NB4 (cell line): Measurements from ENCODE around the gene ARMC9.

Experiments
- DNase-seq: peaks from one replicate; pipeline ENCODE4 v3.0.0; 2010; ENCODE audit warnings: low read depth
- H3K4me3 ChIP-seq: one replicate; pipeline ENCODE4 v1.5.1; 2011; ENCODE audit warnings: mild to moderate bottlenecking, low read depth, low read length, moderate library complexity
- MYC ChIP-seq: IDR thresholded peaks from 2 replicates; pipeline ENCODE4 v1.6.1; 2011; ENCODE audit warnings: low read depth, low read length
- POLR2A ChIP-seq: IDR thresholded peaks from 2 replicates; pipeline ENCODE4 v1.6.1; 2011; ENCODE audit warnings: mild to moderate bottlenecking; ENCODE audit not compliant: insufficient read length; ENCODE audit errors: extremely low read depth
- TF ChIP-seq, protein P1 (sequence below): IDR thresholded peaks from 2 replicates; pipeline ENCODE4 v1.6.1; 2011; ENCODE audit warnings: low read depth, low read length
- TF ChIP-seq, protein P2 (sequence below): IDR thresholded peaks from one replicate; pipeline ENCODE4 v1.5.1; 2012; ENCODE audit warnings: low read depth, low read length

Gene ARMC9

DNA sequence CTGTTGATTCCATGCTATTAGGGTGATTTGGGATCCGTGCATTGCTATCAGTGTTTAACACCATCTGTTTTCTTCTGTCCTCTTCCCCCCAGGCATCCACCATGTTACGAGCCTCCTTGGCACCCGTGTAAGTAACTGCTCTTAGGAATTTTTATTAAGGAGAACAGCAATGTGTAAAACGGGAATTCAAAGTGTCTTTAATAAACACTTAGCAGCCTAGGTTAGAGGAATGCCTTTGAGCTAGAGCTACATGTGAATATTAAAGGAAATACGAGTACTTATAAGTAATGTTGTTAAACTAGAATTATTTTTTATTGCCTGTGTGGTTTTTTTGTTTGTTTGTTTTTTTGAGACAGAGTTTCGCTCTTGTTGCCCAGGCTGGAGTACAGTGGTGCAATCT, 58.1 kb downstream of the ARMC9 start:
- H3K4me3 ChIP-seq, result no peak overlapping the region
- TF ChIP-seq, protein P1, sequence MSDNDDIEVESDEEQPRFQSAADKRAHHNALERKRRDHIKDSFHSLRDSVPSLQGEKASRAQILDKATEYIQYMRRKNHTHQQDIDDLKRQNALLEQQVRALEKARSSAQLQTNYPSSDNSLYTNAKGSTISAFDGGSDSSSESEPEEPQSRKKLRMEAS, result no peak
- TF ChIP-seq, protein P2, sequence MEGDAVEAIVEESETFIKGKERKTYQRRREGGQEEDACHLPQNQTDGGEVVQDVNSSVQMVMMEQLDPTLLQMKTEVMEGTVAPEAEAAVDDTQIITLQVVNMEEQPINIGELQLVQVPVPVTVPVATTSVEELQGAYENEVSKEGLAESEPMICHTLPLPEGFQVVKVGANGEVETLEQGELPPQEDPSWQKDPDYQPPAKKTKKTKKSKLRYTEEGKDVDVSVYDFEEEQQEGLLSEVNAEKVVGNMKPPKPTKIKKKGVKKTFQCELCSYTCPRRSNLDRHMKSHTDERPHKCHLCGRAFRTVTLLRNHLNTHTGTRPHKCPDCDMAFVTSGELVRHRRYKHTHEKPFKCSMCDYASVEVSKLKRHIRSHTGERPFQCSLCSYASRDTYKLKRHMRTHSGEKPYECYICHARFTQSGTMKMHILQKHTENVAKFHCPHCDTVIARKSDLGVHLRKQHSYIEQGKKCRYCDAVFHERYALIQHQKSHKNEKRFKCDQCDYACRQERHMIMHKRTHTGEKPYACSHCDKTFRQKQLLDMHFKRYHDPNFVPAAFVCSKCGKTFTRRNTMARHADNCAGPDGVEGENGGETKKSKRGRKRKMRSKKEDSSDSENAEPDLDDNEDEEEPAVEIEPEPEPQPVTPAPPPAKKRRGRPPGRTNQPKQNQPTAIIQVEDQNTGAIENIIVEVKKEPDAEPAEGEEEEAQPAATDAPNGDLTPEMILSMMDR, result no peak
- TF ChIP-seq MYC (no peak), POLR2A (no peak)
- no peak for DNase-seq

DNA sequence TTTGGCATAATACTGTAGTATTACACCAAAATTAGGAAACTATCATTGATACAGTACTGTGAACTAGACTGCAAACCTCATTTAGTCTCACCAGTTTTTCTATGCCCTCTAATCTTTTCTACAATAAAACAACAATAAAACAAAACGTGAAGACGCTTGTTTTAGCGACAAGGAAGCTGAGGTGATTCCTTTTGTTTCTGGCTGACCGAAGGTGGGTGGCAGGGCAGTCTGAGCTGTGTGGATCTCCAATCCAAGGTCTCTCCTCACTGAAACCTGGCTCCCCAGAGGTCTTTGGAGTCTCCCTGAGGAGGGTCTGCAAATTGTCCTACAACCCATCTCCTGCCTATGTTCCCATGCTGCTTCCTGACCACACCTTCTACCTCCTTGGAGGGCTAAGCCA, 59.3 kb downstream of the ARMC9 start:
- no peak for DNase-seq
- TF ChIP-seq, protein P2, result no peak
- no peak for TF ChIP-seq POLR2A
- TF ChIP-seq MYC, result no peak
- TF ChIP-seq, protein P1, result no peak
- no peak overlapping the region for H3K4me3 ChIP-seq

DNA sequence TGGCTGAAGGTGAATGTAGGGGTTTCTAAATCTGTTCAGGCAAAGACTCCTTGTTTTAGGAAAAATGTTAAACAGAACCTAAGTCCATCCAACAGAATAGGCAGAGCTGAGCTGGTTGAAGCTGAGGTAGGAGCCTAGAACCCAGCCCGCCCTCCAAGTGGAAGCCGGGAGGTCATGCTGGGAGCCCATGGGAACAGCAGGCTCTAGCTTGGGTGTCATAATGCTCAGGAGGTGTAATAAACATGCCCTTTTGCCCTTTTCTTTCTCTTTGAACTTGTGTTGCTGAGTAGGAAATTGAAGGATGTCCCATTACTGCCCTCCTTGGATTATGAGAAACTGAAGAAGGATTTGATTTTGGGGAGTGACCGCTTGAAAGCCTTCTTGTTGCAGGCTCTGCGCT, 60.3 kb downstream of the ARMC9 start:
- TF ChIP-seq MYC, result no peak
- TF ChIP-seq, protein P1, result no peak
- TF ChIP-seq, protein P2, result no peak
- TF ChIP-seq POLR2A, result no peak
- no peak overlapping the region for H3K4me3 ChIP-seq
- no peak for DNase-seq

DNA sequence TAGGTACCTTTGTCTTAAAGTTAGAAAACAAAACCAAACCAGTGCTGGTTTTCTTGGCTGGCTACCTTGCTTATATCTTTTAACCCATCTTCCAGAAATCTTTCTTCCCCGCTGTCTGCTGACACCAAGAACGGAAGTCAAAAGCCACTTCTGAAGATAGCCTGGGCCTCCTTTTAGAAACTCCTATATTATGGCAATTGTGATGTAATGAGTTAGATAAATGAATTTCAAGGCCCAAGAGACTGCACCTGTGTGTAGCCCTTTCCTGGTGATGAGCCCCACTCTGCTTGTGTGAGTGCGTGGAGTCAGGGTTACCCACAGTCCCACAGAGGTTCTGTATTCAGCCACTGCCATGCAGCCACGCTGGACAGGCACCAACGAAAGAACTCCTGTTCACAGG, 60.7 kb downstream of the ARMC9 start:
- H3K4me3 ChIP-seq, result no peak overlapping the region
- no peak for DNase-seq
- TF ChIP-seq MYC, result no peak
- TF ChIP-seq, protein P1, result no peak
- TF ChIP-seq POLR2A, result no peak
- TF ChIP-seq, protein P2, result no peak

DNA sequence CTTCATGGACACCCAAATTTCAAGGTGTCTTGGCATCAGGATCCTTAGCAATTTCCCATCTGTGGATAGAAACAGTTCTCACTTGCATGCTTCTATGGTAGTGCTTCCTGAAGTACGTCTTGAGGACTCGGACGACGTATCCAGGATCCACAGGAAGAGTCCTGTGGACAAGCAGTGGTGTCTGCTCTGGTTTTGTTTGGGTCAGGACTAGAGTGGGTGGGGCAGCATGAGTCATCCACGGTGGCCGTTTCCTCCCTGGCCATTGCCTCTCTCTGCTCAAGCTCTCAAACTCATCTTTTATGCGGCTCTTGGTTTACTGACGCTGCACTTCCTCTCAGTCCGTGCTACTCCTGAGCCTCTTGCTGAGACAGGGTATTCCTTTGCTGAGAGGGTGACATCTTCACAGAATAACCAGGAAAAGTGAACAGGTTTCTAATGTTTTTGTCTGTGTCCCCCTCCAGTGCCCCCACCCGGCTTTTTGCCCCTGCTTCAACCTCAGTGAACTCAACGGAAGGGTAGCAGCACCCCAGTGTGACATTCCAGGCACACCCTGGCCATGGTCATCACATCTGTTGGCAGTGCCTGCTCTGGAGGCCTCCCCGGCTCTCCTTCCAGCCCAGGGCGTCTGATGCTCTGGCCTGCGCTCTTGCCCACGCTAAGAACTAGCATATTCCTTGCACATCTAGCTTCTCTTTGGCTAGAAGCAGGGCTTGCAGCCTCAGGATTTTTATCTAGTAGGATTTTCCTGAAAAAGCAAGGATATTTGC, 62.2 kb downstream of the ARMC9 start:
- DNase-seq, result peak; percentile 46
- TF ChIP-seq, protein P1, result no peak
- TF ChIP-seq POLR2A (no peak), MYC (no peak)
- TF ChIP-seq, protein P2, result no peak
- H3K4me3 ChIP-seq, result no peak overlapping the region
